ENCODE data around the gene ERC2. TPM values are rescaled to one million over a fixed set of nuclear protein-coding genes. Genes with fewer than 3 reads are reported as not detected.

Gene ERC2
- total RNA-seq, 1 donor from 2014 or later = 0.11 TPM

GRCh38 chr3:55923207-55923606, 545.1 kb downstream of the ERC2 start:
- intact Hi-C loops (cut with DNase I) = no loop called here
- TF ChIP-seq CTCF (IDR thresholded peaks at IDR 0.05) = no peak
- H3K9me3 ChIP-seq = no peaks in the 10 kb centered on the region

DNA sequence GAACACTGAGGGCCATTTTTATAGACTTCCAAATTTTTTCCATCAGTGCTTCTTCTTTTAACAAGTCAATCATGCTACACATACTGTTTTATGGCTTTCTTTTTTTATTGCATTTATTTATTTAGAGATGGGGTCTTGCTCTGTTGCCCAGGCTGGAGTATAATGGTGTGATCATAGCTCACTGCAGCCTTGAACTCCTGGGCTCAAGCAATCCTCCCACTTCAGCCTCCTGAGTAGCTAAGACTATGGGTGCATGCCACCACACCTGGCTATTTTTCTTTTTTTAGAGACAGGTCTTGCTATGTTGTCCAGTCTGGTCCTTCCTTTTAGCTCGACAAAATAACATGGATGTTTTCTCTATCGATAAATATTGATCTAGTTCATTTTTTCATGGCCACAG, 555.4 kb downstream of the ERC2 start:
- no peak for DNase-seq (ENCODE audit: low spot score in 2 of 2)
- no peaks in the 10 kb centered on the region for H3K36me3 ChIP-seq
- intact Hi-C loops (cut with DNase I) = no loop called here

More at GRCh38 chr3:55923207-55923606, 545.1 kb downstream of the ERC2 start:
- no peak for DNase-seq (ENCODE audit: low spot score in 2 of 2)
- H3K36me3 ChIP-seq = no peaks in the 10 kb centered on the region
- H3K27me3 ChIP-seq = no peaks in the 10 kb centered on the region
- H3K4me3 ChIP-seq = no peak overlapping the region
- no peak overlapping the region for H3K27ac ChIP-seq
- H3K4me1 ChIP-seq = no peaks in the 10 kb centered on the region

GRCh38 chr3:55911266-55911665, 557.0 kb downstream of the ERC2 start:
- intact Hi-C loops (cut with DNase I) = no loop called here
- Histone ChIP-seq H3K4me1 (no peaks in the 10 kb centered on the region), H3K27me3 (no peaks in the 10 kb centered on the region), H3K36me3 (no peaks in the 10 kb centered on the region), H3K27ac (no peak overlapping the region), H3K9me3 (no peaks in the 10 kb centered on the region), H3K4me3 (no peak overlapping the region)
- no peak for DNase-seq (ENCODE audit: low spot score in 2 of 2)
- no peak for TF ChIP-seq CTCF (IDR thresholded peaks at IDR 0.05)

More for the DNA sequence above, 555.4 kb downstream of the ERC2 start:
- Histone ChIP-seq H3K27me3 (no peaks in the 10 kb centered on the region), H3K27ac (no peak overlapping the region), H3K9me3 (no peaks in the 10 kb centered on the region), H3K4me3 (no peak overlapping the region), H3K4me1 (no peaks in the 10 kb centered on the region)
- TF ChIP-seq CTCF (IDR thresholded peaks at IDR 0.05) = no peak

- intact Hi-C loops (cut with DNase I) = no loop called here
- H3K27ac ChIP-seq = no peak overlapping the region
- no peak for TF ChIP-seq CTCF (IDR thresholded peaks at IDR 0.05)
- H3K27me3 ChIP-seq = no peaks in the 10 kb centered on the region
- H3K9me3 ChIP-seq = no peaks in the 10 kb centered on the region
- no peak for DNase-seq (ENCODE audit: low spot score in 2 of 2)
- no peak overlapping the region for H3K4me3 ChIP-seq
- no peaks in the 10 kb centered on the region for H3K36me3 ChIP-seq
- H3K4me1 ChIP-seq = no peaks in the 10 kb centered on the region
Measured at GRCh38 chr3:55910543-55910942, 557.7 kb downstream of the ERC2 start.

GRCh38 chr3:55909373-55909772, 558.9 kb downstream of the ERC2 start:
- no peak for DNase-seq (ENCODE audit: low spot score in 2 of 2)
- Histone ChIP-seq H3K36me3 (no peaks in the 10 kb centered on the region), H3K9me3 (no peaks in the 10 kb centered on the region), H3K27me3 (no peaks in the 10 kb centered on the region), H3K4me3 (no peak overlapping the region), H3K27ac (no peak overlapping the region), H3K4me1 (no peaks in the 10 kb centered on the region)
- TF ChIP-seq CTCF (IDR thresholded peaks at IDR 0.05) = no peak
- intact Hi-C loops (cut with DNase I) = no loop called here

- H3K9me3 ChIP-seq = no peaks in the 10 kb centered on the region
- H3K36me3 ChIP-seq = no peaks in the 10 kb centered on the region
- intact Hi-C loops (cut with DNase I) = no loop called here
- DNase-seq (ENCODE audit: low spot score in 2 of 2) = no peak
- H3K4me3 ChIP-seq = no peak overlapping the region
- no peaks in the 10 kb centered on the region for H3K4me1 ChIP-seq
- no peak overlapping the region for H3K27ac ChIP-seq
- TF ChIP-seq CTCF (IDR thresholded peaks at IDR 0.05) = no peak
- H3K27me3 ChIP-seq = no peaks in the 10 kb centered on the region
Measured at GRCh38 chr3:55907616-55908015, 560.7 kb downstream of the ERC2 start.
